OCI-LY3 (cell line): Measurements from ENCODE around the gene FUT8.

Source experiments
- CTCF ChIP-seq: fragments of 200-600, 300-600 bp; sonication (generic); IDR thresholded peaks from 2 replicates; pipeline ENCODE4 v1.5.1; 2014; ENCODE audit warnings: antibody characterized with exemption, low read length, low read depth
- EZH2phosphoT487 ChIP-seq: fragments of 200-600 bp; shearing (Covaris generic); IDR thresholded peaks from 2 replicates; pipeline ENCODE4 v1.6.1; 2018; ENCODE audit warnings: antibody characterized with exemption, mixed run types, low read depth

- TF ChIP-seq CTCF (no peak), EZH2phosphoT487 (no peak)
Observed at GRCh38 chr14:65438266-65438933, 25.9 kb downstream of the FUT8 start.
